ENCODE results near the gene ANKRD36C.
"Not testable (repeated sequence)": the region's sequence is repeated elsewhere in the genome, so short reads cannot be mapped to it uniquely, and the experiment has no call there.

The ANKRD36C gene

DNA sequence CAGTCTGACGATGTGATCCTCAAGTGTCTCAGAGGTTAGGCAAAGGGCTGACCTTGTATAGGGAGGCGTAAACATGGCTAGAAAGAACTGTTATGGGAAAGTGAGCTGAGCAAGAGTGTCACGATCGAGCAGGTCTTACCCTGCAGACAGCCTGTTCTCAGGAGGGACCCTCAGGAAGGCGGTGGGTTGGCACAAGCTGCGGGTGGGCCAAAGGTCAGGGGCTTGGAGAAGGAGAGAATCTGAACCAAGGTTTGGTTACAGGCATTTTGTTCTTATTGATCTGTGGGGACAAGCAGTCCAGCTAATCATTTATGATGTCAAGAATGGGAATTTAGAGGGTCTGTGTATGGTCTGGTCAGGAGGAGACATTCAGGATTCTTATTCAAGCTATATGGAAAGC is 16.4 kb upstream of the ANKRD36C start:
- H3K9me3 ChIP-seq (ENCODE audit: control insufficient read depth in 5 of 5, low read length in 5 of 5); H3K27ac ChIP-seq (ENCODE audit: low read depth, low read length); H3K27me3 ChIP-seq (ENCODE audit: control insufficient read depth in 5 of 5, insufficient read depth in 4 of 5, low read length in 5 of 5); H3K9ac ChIP-seq (ENCODE audit: low read length in 5 of 5); H3K36me3 ChIP-seq (ENCODE audit: control insufficient read depth in 5 of 5, insufficient read depth in 5 of 5, low read length in 5 of 5); H3K4me3 ChIP-seq (ENCODE audit: low read depth in 1 of 5, low read length in 5 of 5); H3K4me1 ChIP-seq (ENCODE audit: control insufficient read depth in 5 of 5, insufficient read depth in 5 of 5, low read length in 5 of 5): not testable (repeated sequence)

DNA sequence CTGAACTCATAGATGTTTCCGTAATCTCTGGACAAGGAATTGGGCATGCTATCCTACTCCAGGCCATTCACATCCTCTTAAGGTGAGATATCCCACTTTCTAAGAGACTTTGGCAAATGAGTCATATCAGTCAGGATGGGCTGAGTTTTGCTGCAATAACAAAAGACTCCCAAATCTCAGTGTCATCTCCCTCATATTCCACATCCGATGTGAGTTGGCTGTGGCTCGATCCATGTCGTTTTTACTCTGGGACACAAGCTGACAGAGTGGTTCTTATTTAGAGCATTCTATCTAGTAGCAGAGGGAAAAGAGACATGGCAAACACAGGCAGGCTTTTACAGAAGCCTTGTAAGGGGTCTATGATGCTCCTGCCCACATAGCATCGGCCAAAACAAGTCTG is 14.6 kb upstream of the ANKRD36C start:
- not testable (repeated sequence) for H3K9me3 ChIP-seq (ENCODE audit: control insufficient read depth in 5 of 5, low read length in 5 of 5); H3K27ac ChIP-seq (ENCODE audit: low read depth, low read length); H3K36me3 ChIP-seq (ENCODE audit: control insufficient read depth in 5 of 5, insufficient read depth in 5 of 5, low read length in 5 of 5)

DNA sequence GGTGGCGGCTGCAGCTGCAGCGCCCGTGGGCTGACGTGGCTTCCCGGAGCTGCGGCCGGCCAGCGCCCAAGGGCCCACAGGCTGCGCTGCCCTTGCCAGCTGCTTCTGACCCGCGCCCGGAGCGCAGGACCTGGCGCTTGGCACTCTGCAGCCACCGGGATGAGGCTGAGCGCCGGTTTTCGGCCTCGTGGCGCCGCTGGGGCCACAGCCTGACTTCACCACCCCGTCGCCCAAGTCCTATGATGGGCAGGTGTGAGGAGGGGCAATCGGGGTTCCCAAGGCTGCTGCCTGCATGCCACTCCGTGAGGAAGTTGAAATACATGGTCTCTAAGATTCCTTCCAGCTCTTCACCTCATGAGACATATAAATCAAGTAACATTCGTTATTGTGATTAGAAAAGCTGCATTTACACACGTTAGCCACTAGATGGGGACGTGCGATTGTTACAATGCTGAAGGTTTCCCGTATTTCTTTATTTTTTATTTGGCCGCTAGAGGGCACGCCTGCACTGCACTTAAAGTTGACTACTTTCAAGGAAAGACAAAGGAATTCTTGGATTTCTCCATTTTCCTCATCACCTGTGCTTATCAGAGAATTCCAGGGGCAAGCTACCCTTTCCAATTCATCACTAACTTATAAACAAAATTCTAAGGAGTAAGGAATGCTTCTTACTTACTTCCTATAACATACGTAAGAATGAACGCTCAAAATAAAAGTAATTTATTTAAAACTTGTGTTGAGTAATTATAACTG is 1.1 kb upstream of the ANKRD36C start:
- peak overlapping the region; percentile 70 for H3K27ac ChIP-seq (ENCODE audit: low read depth, low read length)
- H3K27me3 ChIP-seq (ENCODE audit: control insufficient read depth in 5 of 5, insufficient read depth in 4 of 5, low read length in 5 of 5); H3K36me3 ChIP-seq (ENCODE audit: control insufficient read depth in 5 of 5, insufficient read depth in 5 of 5, low read length in 5 of 5); H3K9me3 ChIP-seq (ENCODE audit: control insufficient read depth in 5 of 5, low read length in 5 of 5); H3K4me1 ChIP-seq (ENCODE audit: control insufficient read depth in 5 of 5, insufficient read depth in 5 of 5, low read length in 5 of 5): not testable (repeated sequence)
- peak overlapping the region; percentile 62 to 81 (median 75) for H3K4me3 ChIP-seq (ENCODE audit: low read depth in 1 of 5, low read length in 5 of 5)
- peak overlapping the region in 4 of 5 donors; percentile 60 to 77 (median 70) for H3K9ac ChIP-seq (ENCODE audit: low read length in 5 of 5)

More for the DNA sequence above, 14.6 kb upstream of the ANKRD36C start:
- H3K9ac ChIP-seq (ENCODE audit: low read length in 5 of 5); H3K4me3 ChIP-seq (ENCODE audit: low read depth in 1 of 5, low read length in 5 of 5); H3K4me1 ChIP-seq (ENCODE audit: control insufficient read depth in 5 of 5, insufficient read depth in 5 of 5, low read length in 5 of 5); H3K27me3 ChIP-seq (ENCODE audit: control insufficient read depth in 5 of 5, insufficient read depth in 4 of 5, low read length in 5 of 5): not testable (repeated sequence)

DNA sequence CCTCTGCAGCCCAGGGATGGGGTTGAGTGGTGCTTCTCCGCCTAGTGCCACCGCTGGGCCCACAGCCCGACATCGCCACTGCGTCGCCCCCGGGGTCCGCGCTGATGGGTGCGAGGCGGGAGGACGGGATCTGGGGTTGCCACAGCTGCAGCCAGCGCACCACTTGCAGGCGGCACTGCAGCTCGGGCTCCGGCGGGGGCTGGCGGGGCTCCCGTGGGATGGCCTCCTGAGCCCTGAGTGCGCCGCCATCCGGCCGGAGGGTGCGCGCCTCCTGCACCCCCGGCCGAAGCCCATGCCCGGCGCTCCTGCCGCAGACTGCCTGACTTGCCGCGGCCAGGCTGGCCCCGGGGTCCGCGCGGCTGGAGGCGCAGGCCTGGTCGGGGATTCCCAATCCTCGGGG is 478 bp upstream of the ANKRD36C start:
- not testable (repeated sequence) for H3K27ac ChIP-seq (ENCODE audit: low read depth, low read length); H3K9me3 ChIP-seq (ENCODE audit: control insufficient read depth in 5 of 5, low read length in 5 of 5); H3K9ac ChIP-seq (ENCODE audit: low read length in 5 of 5)

DNA sequence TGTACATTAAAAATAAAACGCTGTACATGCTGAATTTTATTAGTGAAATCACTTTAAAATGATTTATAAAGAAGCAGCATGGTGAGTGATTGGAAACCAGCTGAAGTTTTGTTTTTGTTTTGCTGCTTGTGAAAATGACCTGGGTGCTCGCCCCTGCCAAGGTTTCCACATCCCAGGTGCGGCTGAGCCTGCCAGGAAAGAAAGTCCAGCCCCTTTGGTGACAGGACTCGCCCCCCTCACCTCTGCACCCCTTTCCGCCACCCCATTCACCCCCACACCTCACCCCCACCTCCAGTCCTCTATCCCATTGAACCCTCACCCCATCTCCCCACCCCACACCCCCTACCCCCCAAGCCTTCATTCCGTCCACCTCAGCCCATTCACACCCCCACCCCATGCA is 740 bp downstream of the ANKRD36C start:
- H3K9ac ChIP-seq (ENCODE audit: low read length in 5 of 5); H3K27ac ChIP-seq (ENCODE audit: low read depth, low read length); H3K9me3 ChIP-seq (ENCODE audit: control insufficient read depth in 5 of 5, low read length in 5 of 5); H3K27me3 ChIP-seq (ENCODE audit: control insufficient read depth in 5 of 5, insufficient read depth in 4 of 5, low read length in 5 of 5); H3K36me3 ChIP-seq (ENCODE audit: control insufficient read depth in 5 of 5, insufficient read depth in 5 of 5, low read length in 5 of 5); H3K4me3 ChIP-seq (ENCODE audit: low read depth in 1 of 5, low read length in 5 of 5); H3K4me1 ChIP-seq (ENCODE audit: control insufficient read depth in 5 of 5, insufficient read depth in 5 of 5, low read length in 5 of 5): not testable (repeated sequence)

More for the DNA sequence above, 478 bp upstream of the ANKRD36C start:
- H3K27me3 ChIP-seq (ENCODE audit: control insufficient read depth in 5 of 5, insufficient read depth in 4 of 5, low read length in 5 of 5); H3K36me3 ChIP-seq (ENCODE audit: control insufficient read depth in 5 of 5, insufficient read depth in 5 of 5, low read length in 5 of 5); H3K4me1 ChIP-seq (ENCODE audit: control insufficient read depth in 5 of 5, insufficient read depth in 5 of 5, low read length in 5 of 5): not testable (repeated sequence)
- peak overlapping the region in 4 of 5 donors; percentile 62 to 81 (median 76) for H3K4me3 ChIP-seq (ENCODE audit: low read depth in 1 of 5, low read length in 5 of 5)

DNA sequence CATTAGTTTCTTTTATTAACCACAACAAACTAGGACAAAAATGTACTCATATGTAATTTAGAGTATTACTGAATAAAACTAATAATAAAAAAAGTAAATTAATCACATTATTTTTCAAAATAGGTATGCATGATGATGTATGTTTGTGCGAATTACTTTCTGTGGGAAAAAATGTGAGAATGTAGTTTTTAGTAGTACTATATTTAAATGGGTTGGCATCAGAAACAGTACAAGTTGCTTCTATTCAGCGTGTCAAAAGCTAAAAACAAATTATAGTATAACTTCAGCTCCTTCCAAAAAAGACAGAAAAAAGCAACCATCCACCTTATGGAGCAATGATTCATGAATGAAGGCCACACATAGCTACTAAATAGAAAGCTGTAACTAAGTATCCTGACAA is 40.0 kb downstream of the ANKRD36C start:
- H3K27me3 ChIP-seq (ENCODE audit: control insufficient read depth in 5 of 5, insufficient read depth in 4 of 5, low read length in 5 of 5); H3K36me3 ChIP-seq (ENCODE audit: control insufficient read depth in 5 of 5, insufficient read depth in 5 of 5, low read length in 5 of 5); H3K27ac ChIP-seq (ENCODE audit: low read depth, low read length); H3K9ac ChIP-seq (ENCODE audit: low read length in 5 of 5); H3K4me1 ChIP-seq (ENCODE audit: control insufficient read depth in 5 of 5, insufficient read depth in 5 of 5, low read length in 5 of 5); H3K4me3 ChIP-seq (ENCODE audit: low read depth in 1 of 5, low read length in 5 of 5); H3K9me3 ChIP-seq (ENCODE audit: control insufficient read depth in 5 of 5, low read length in 5 of 5): not testable (repeated sequence)

DNA sequence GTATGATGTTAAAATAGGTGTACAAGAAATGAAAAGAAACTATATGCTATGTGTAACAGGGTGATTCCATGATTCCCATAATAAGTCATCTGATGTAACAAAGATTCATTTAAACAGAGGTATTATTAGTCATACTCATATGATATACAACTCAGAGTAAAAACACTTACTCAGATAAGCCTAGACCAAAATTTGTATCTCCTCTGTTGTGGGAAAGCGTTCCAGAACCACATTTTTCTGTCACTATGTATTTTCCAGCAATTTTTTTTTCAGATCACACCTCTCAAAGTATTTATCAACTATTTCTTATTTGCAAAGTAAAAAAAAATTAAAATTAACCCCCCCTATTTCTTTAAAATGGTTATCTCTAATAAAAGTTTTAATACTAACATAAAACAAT is 43.6 kb downstream of the ANKRD36C start:
- not testable (repeated sequence) for H3K4me1 ChIP-seq (ENCODE audit: control insufficient read depth in 5 of 5, insufficient read depth in 5 of 5, low read length in 5 of 5)

DNA sequence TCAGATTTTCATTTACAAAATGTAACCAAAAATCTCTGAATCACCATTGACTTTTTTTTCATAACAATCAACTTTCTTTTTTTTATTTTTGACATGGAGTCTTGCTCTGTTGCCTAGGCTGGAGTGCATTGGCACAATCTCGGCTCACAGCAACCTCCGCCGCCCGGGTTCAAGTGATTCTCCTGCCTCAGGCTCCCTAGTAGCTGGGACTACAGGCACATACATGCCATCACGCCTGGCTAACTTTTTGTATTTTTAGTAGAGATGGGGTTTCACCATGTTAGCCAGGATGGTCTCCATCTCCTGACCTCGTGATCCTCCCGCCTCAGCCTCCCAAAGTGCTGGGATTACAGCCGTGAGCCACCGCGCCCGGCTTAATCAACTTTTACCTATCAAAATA is 51.7 kb downstream of the ANKRD36C start:
- H3K36me3 ChIP-seq (ENCODE audit: control insufficient read depth in 5 of 5, insufficient read depth in 5 of 5, low read length in 5 of 5); H3K4me1 ChIP-seq (ENCODE audit: control insufficient read depth in 5 of 5, insufficient read depth in 5 of 5, low read length in 5 of 5); H3K4me3 ChIP-seq (ENCODE audit: low read depth in 1 of 5, low read length in 5 of 5); H3K9me3 ChIP-seq (ENCODE audit: control insufficient read depth in 5 of 5, low read length in 5 of 5); H3K27me3 ChIP-seq (ENCODE audit: control insufficient read depth in 5 of 5, insufficient read depth in 4 of 5, low read length in 5 of 5); H3K27ac ChIP-seq (ENCODE audit: low read depth, low read length); H3K9ac ChIP-seq (ENCODE audit: low read length in 5 of 5): not testable (repeated sequence)

More for the DNA sequence above, 43.6 kb downstream of the ANKRD36C start:
- H3K9ac ChIP-seq (ENCODE audit: low read length in 5 of 5); H3K36me3 ChIP-seq (ENCODE audit: control insufficient read depth in 5 of 5, insufficient read depth in 5 of 5, low read length in 5 of 5); H3K9me3 ChIP-seq (ENCODE audit: control insufficient read depth in 5 of 5, low read length in 5 of 5); H3K27ac ChIP-seq (ENCODE audit: low read depth, low read length); H3K4me3 ChIP-seq (ENCODE audit: low read depth in 1 of 5, low read length in 5 of 5); H3K27me3 ChIP-seq (ENCODE audit: control insufficient read depth in 5 of 5, insufficient read depth in 4 of 5, low read length in 5 of 5): not testable (repeated sequence)

DNA sequence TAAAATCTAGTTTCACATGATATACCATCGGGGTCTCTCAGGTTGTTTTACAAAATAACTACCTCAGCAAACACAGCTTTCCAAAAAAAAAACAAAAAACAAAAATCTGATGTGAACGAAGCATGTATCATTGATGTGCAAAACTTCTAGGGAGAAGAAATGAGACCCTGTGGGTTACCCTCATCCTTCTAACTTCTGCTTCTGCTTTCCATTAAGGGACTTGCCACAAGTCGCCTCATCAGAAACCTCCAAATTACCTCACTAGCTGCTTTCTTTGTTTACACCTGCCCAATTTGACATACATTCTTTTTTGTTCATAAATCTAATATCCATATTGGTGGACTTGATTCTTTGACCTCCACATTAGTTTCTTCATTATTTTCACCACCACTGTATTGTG is 60.9 kb downstream of the ANKRD36C start:
- not testable (repeated sequence) for H3K27me3 ChIP-seq (ENCODE audit: control insufficient read depth in 5 of 5, insufficient read depth in 4 of 5, low read length in 5 of 5); H3K9me3 ChIP-seq (ENCODE audit: control insufficient read depth in 5 of 5, low read length in 5 of 5); H3K4me1 ChIP-seq (ENCODE audit: control insufficient read depth in 5 of 5, insufficient read depth in 5 of 5, low read length in 5 of 5); H3K4me3 ChIP-seq (ENCODE audit: low read depth in 1 of 5, low read length in 5 of 5); H3K27ac ChIP-seq (ENCODE audit: low read depth, low read length); H3K9ac ChIP-seq (ENCODE audit: low read length in 5 of 5)
- peaks cover 0 to 10% (median 0%) of the 10 kb centered on the region in 5 donors for H3K36me3 ChIP-seq (ENCODE audit: control insufficient read depth in 5 of 5, insufficient read depth in 5 of 5, low read length in 5 of 5)

DNA sequence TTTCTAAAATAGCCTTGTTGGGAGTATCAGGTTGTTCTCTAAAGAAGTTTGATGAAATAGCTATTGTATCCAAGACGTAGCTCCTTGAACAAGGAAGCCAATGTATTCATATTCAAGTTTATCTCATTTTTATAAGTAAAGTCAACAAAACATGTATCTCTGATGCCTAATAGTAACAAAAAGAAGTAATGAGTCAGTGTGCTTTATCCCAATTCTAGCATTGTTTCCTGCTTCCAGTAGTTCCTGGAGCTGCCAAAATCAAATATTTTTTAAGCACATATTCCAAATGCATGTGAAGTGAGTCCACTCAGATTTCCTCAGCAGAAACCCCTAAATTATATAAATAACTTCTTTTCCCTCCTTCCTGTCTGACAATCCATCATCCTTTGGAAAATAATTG is 74.6 kb downstream of the ANKRD36C start:
- H3K9me3 ChIP-seq (ENCODE audit: control insufficient read depth in 5 of 5, low read length in 5 of 5); H3K27me3 ChIP-seq (ENCODE audit: control insufficient read depth in 5 of 5, insufficient read depth in 4 of 5, low read length in 5 of 5); H3K27ac ChIP-seq (ENCODE audit: low read depth, low read length); H3K4me1 ChIP-seq (ENCODE audit: control insufficient read depth in 5 of 5, insufficient read depth in 5 of 5, low read length in 5 of 5); H3K4me3 ChIP-seq (ENCODE audit: low read depth in 1 of 5, low read length in 5 of 5); H3K9ac ChIP-seq (ENCODE audit: low read length in 5 of 5): not testable (repeated sequence)
- H3K36me3 ChIP-seq (ENCODE audit: control insufficient read depth in 5 of 5, insufficient read depth in 5 of 5, low read length in 5 of 5): peaks cover 0 to 16% (median 4%) of the 10 kb centered on the region in 5 donors

DNA sequence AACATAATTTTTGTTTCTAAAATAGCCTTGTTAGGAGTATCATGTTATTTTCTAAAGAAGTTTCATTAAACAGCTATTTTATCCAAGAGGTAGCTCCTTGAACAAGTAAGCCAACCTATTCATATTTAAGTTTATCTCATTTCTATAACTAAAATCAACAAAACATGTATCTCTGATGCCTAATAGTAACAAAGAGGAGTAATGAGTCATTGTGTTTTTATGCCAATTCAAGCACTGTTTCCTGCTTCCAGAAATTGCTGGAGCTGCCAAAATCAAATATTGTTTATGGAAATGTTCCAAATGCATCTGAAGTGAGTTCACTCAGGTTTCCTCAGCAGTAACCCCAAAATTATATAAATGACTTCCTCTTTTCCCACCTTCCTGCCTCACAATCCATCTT is 76.5 kb downstream of the ANKRD36C start:
- H3K27me3 ChIP-seq (ENCODE audit: control insufficient read depth in 5 of 5, insufficient read depth in 4 of 5, low read length in 5 of 5); H3K9ac ChIP-seq (ENCODE audit: low read length in 5 of 5); H3K27ac ChIP-seq (ENCODE audit: low read depth, low read length); H3K9me3 ChIP-seq (ENCODE audit: control insufficient read depth in 5 of 5, low read length in 5 of 5); H3K4me1 ChIP-seq (ENCODE audit: control insufficient read depth in 5 of 5, insufficient read depth in 5 of 5, low read length in 5 of 5); H3K4me3 ChIP-seq (ENCODE audit: low read depth in 1 of 5, low read length in 5 of 5): not testable (repeated sequence)
- peaks cover 0 to 11% (median 4%) of the 10 kb centered on the region in 5 donors for H3K36me3 ChIP-seq (ENCODE audit: control insufficient read depth in 5 of 5, insufficient read depth in 5 of 5, low read length in 5 of 5)
